ENCODE data around the gene ZBTB5. TPM values are rescaled to one million over a fixed set of nuclear protein-coding genes. Genes with fewer than 3 reads are reported as not detected.

ZBTB5 gene
- total and polyA plus RNA-seq, 2 donors (not counting 3 experiments of a cell fraction or from before 2014, with no cell fraction given), result 10.0 to 13.7 TPM

DNA sequence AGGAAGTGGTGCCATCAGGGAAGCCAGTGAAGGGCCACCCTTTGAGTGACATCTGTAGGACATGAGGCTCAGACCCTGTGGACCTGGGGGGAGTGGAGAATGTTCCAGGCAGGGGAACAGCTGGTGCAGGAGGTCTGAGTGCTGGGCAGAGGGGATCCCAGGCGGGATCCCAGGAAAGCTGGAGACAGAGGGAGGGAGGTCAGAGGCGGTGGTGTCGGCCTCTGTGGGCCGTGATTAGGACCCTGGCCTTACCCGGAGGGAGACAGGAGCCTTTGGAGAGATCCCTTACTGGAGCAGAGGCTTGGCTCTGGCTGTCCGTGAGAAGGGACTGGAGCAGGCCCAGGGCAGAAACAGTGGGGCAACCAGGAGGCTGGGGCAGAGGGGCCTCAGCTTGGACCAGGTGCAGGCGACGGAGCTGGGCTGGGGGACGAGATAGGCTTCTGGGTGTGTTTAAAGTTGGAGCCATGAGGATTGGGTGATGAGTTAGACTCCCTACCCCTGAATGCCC, 54.8 kb downstream of the ZBTB5 start:
- TF ChIP-seq FOS (IDR thresholded peaks at IDR 0.05; ENCODE audit: borderline replicate concordance, insufficient read depth, low read length) (no peak), POLR2AphosphoS5 (IDR thresholded peaks at IDR 0.05; ENCODE audit: insufficient read depth, low read depth, low read length) (no peak), JUN (IDR thresholded peaks at IDR 0.05; ENCODE audit: borderline replicate concordance, insufficient read depth, insufficient read length, low read depth) (no peak), EZH2 (IDR thresholded peaks at IDR 0.05; ENCODE audit: borderline replicate concordance, low read depth, low read length, severe bottlenecking) (no peak), GATA2 (IDR thresholded peaks at IDR 0.05; ENCODE audit: insufficient read depth, insufficient read length, low read depth, low read length) (no peak), POLR2A (IDR thresholded peaks at IDR 0.05; ENCODE audit: low read depth, low read length) (no peak), MYC (IDR thresholded peaks at IDR 0.05; ENCODE audit: low read depth, low read length) (no peak)
- TF ChIP-seq, protein P1, sequence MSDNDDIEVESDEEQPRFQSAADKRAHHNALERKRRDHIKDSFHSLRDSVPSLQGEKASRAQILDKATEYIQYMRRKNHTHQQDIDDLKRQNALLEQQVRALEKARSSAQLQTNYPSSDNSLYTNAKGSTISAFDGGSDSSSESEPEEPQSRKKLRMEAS (IDR thresholded peaks at IDR 0.05; ENCODE audit: insufficient read depth, insufficient read length), result no peak
- TF ChIP-seq, protein P2, sequence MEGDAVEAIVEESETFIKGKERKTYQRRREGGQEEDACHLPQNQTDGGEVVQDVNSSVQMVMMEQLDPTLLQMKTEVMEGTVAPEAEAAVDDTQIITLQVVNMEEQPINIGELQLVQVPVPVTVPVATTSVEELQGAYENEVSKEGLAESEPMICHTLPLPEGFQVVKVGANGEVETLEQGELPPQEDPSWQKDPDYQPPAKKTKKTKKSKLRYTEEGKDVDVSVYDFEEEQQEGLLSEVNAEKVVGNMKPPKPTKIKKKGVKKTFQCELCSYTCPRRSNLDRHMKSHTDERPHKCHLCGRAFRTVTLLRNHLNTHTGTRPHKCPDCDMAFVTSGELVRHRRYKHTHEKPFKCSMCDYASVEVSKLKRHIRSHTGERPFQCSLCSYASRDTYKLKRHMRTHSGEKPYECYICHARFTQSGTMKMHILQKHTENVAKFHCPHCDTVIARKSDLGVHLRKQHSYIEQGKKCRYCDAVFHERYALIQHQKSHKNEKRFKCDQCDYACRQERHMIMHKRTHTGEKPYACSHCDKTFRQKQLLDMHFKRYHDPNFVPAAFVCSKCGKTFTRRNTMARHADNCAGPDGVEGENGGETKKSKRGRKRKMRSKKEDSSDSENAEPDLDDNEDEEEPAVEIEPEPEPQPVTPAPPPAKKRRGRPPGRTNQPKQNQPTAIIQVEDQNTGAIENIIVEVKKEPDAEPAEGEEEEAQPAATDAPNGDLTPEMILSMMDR (IDR thresholded peaks at IDR 0.05; ENCODE audit: extremely low read depth in 1 of 2, insufficient read depth in 1 of 2, low read depth in 1 of 2, low read length in 2 of 2), result no peak
- CTCF ChIA-PET, result interaction anchor here (1.0 to 2.6 kb wide), 4 partner anchors 289 to 537 kb away, joined by 3 to 28 read pairs (median 10); no protein-coding TSS in a partner anchor

More for the DNA sequence above, 54.8 kb downstream of the ZBTB5 start:
- no TSS peak for BruUV-seq (replicated peaks)
- Histone ChIP-seq H3K27ac (ENCODE audit: insufficient read depth, low read depth, low read length) (no peak overlapping the region), H4K20me1 (replicated peaks; ENCODE audit: control insufficient read depth, extremely low read depth, insufficient read depth, low read length) (no peaks in the 10 kb centered on the region), H3K36me3 (ENCODE audit: control insufficient read depth in 2 of 2, extremely low read depth in 1 of 2, insufficient read depth in 2 of 2, low read length in 2 of 2) (no peaks in the 10 kb centered on the region), H3K9me1 (replicated peaks; ENCODE audit: control insufficient read depth, extremely low read depth, insufficient read depth, low read length) (no peaks in the 10 kb centered on the region), H3K9me3 (replicated peaks; ENCODE audit: control insufficient read depth, insufficient read depth, low read length) (no peaks in the 10 kb centered on the region), H3K4me3 (replicated peaks in 1 of 3; ENCODE audit: insufficient read depth in 1 of 3, low read depth in 1 of 3, low read length in 3 of 3) (no peak overlapping the region), H3K4me1 (ENCODE audit: control insufficient read depth, extremely low read depth, insufficient read depth, low read length) (no peaks in the 10 kb centered on the region), H3K79me2 (ENCODE audit: control insufficient read depth, insufficient read depth, low read length) (no peaks in the 10 kb centered on the region), H2AFZ (ENCODE audit: low read depth, low read length) (no peak overlapping the region), H3K9ac (replicated peaks; ENCODE audit: extremely low read depth, insufficient read depth, low read length) (no peak overlapping the region), H3K4me2 (ENCODE audit: insufficient read depth, low read length) (no peak overlapping the region), H3K27me3 (ENCODE audit: control insufficient read depth in 2 of 2, insufficient read depth in 2 of 2, low read length in 2 of 2) (peaks cover 2 to 10% of the 10 kb centered on the region in 2 experiments)
- dilution Hi-C loops (cut with MboI; ENCODE audit: extremely low pct_ligation_motif_present, low sequenced_read_pairs), result no loop called here
- intact Hi-C loops (cut with micrococcal nuclease), result loop anchor here (10.0 kb wide), 1 partner anchor 94 kb away; no protein-coding TSS in a partner anchor
- DNase-seq (ENCODE audit: low read depth, low spot score) (no peak), FAIRE-seq (no peak)
- POLR2A ChIA-PET, result no interaction called here

Data from endothelial cell of umbilical vein (primary cell).